Measurements from ENCODE around the gene GUCY1A1.

DNA sequence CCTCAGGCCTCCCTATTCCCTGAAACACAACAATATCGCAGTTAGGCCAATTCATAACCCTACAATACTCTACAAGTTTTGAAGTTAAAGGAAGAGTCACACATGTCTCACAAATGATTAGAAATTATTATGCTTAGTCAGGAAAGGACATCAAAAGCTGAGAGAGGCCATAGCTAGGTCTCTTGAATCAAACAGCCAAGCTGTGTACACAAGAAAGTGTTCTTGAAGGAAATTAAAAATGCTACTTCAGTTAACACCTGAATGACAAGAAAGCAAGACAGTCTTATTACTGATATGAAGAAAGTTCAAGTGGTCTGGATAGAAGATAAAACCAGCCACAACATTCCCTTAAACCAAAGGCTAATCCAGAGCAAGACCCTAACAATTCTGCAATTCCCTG, 23.6 kb upstream of the GUCY1A1 start:
- TF ChIP-seq, protein P1, sequence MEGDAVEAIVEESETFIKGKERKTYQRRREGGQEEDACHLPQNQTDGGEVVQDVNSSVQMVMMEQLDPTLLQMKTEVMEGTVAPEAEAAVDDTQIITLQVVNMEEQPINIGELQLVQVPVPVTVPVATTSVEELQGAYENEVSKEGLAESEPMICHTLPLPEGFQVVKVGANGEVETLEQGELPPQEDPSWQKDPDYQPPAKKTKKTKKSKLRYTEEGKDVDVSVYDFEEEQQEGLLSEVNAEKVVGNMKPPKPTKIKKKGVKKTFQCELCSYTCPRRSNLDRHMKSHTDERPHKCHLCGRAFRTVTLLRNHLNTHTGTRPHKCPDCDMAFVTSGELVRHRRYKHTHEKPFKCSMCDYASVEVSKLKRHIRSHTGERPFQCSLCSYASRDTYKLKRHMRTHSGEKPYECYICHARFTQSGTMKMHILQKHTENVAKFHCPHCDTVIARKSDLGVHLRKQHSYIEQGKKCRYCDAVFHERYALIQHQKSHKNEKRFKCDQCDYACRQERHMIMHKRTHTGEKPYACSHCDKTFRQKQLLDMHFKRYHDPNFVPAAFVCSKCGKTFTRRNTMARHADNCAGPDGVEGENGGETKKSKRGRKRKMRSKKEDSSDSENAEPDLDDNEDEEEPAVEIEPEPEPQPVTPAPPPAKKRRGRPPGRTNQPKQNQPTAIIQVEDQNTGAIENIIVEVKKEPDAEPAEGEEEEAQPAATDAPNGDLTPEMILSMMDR (IDR thresholded peaks at IDR 0.05; ENCODE audit: insufficient read depth, low read depth, low read length) = no peak
- TF ChIP-seq EZH2 (IDR thresholded peaks at IDR 0.05; ENCODE audit: insufficient read depth, low read length) = no peak
